Stimulated activated CD4-positive, alpha-beta T cell treated with anti-CD3 and anti-CD28 coated beads, Interleukin-15, amount 100 ng/mL, for 24 hours (primary cell): Measurements from ENCODE around the gene CEBPZ.

Source experiments
- DNase-seq: peaks from one replicate; pipeline ENCODE4 v3.0.0-alpha.2; 2020

Gene CEBPZ

GRCh38 chr2:37180006-37180639, 51.3 kb downstream of the CEBPZ start:
- DNase-seq: no peak

GRCh38 chr2:37173741-37174140, 57.7 kb downstream of the CEBPZ start:
- DNase-seq: no peak

GRCh38 chr2:37171624-37171950, 59.8 kb downstream of the CEBPZ start:
- DNase-seq: no peak

GRCh38 chr2:37168217-37168981, 63.0 kb downstream of the CEBPZ start:
- peak; percentile 34 for DNase-seq

- DNase-seq: no peak
These were observed 63.7 kb downstream of the CEBPZ start for GRCh38 chr2:37167636-37168180.

GRCh38 chr2:37164757-37165156, 66.6 kb downstream of the CEBPZ start:
- DNase-seq: no peak

GRCh38 chr2:37156857-37157714, 74.3 kb downstream of the CEBPZ start, which contains the start of gene EIF2AK2:
TSS of gene EIF2AK2 (minus strand) at chr2:37156980. CDS start at chr2:37147806, 9,174 bp downstream.
- peak; percentile 87 for DNase-seq

- DNase-seq: peak; percentile 59
These were observed 75.1 kb downstream of the CEBPZ start for GRCh38 chr2:37156071-37156856.

- DNase-seq: no peak
These were observed 76.6 kb downstream of the CEBPZ start for GRCh38 chr2:37154785-37155184.

- DNase-seq: no peak
These were observed 78.2 kb downstream of the CEBPZ start for GRCh38 chr2:37153224-37153623.
